Daoy (cell line): Measurements from ENCODE around the gene GPR161. TPM values are rescaled to one million over a fixed set of nuclear protein-coding genes. Genes with fewer than 3 reads are reported as not detected.

Experiments used
- DNase-seq: peaks from one replicate; pipeline ENCODE4 v3.0.0-alpha.2; 2015; ENCODE audit warnings: low read depth
- total RNA-seq: library from RNA; depleted of rRNA; stranded (reverse); fragments of >200 nt; shearing (Covaris generic); gene quantifications from 2 replicates; pipeline ENCODE4 v1.2.3, GENCODE V29; 2014; rRNA removed

The GPR161 gene
- total RNA-seq, 1 experiment from 2014 or later = 8.9 TPM

- no peak for DNase-seq
Measured at GRCh38 chr1:168031627-168032026, 105.1 kb downstream of the GPR161 start.

DNA sequence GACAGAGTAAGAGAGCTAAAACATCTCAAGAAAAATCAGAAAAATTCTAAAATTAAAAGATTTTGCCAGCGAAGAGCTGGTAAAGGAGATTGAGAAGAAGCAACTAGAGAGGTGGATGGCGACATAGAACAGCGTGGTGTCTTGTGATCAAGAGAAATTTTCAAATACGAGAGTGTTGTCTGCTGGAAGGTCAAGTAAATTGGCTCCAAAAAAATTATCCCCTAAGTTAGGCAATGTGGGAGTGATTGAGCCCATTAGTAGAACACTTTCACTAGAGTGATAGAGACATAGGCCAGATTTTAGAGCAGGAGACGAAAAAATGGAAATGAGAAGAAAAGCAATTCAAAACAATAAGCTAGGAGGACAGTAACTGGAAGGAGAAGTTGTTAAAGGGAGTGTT, 105.5 kb downstream of the GPR161 start:
- no peak for DNase-seq

Other genes starting within 250 kb of the GPR161 start
- gene ADCY10, start 222.8 kb downstream of the GPR161 start, total RNA-seq = not detected in 2 replicates
- 20.9 and 26.9 TPM in 2 replicates for gene DCAF6, start 200.2 kb downstream of the GPR161 start, total RNA-seq
- gene MPC2, start 199.9 kb downstream of the GPR161 start, total RNA-seq = 58.5 and 67.5 TPM in 2 replicates
- 65.4 and 66.2 TPM in 2 replicates for gene TIPRL, start 42.0 kb upstream of the GPR161 start, total RNA-seq
- gene SFT2D2, start 89.1 kb upstream of the GPR161 start, total RNA-seq = 13.7 and 14.2 TPM in 2 replicates
- gene TBX19, start 143.9 kb upstream of the GPR161 start, total RNA-seq = 0.57 and 1.1 TPM in 2 replicates